GM23248 (cell line): ENCODE results near the gene TRMT44. TPM values are rescaled to one million over a fixed set of nuclear protein-coding genes. Genes with fewer than 3 reads are reported as not detected.
A peak's percentile ranks its signal among the peaks of the same experiment; 100 is the strongest.

ENCODE experiments used
- DNase-seq: peaks from one replicate; pipeline ENCODE4 v3.0.0-alpha.2; 2015
- H2AFZ ChIP-seq: fragments of 200-600 bp; sonication (generic); 2 replicates; pipeline ENCODE4 v1.6.1; 2016; ENCODE audit warnings: antibody characterized with exemption
- H3F3A ChIP-seq: fragments of 200-600 bp; sonication (generic); 2 replicates; pipeline ENCODE4 v1.6.1; 2016; ENCODE audit warnings: mild to moderate bottlenecking, antibody characterized with exemption, mixed run types; ENCODE audit not compliant: insufficient read depth
- H3K27ac ChIP-seq: fragments of 200-600 bp; sonication (generic); 2 replicates; pipeline ENCODE4 v1.5.1; 2016; ENCODE audit warnings: mild to moderate bottlenecking
- H3K27me3 ChIP-seq: fragments of 200-600 bp; sonication (generic); replicated peaks from 2 replicates; pipeline ENCODE4 v1.6.1; 2016; ENCODE audit warnings: mild to moderate bottlenecking; ENCODE audit not compliant: insufficient read depth
- H3K36me3 ChIP-seq: fragments of 200-600 bp; sonication (generic); 2 replicates; pipeline ENCODE4 v1.6.1; 2016; ENCODE audit warnings: low read depth, mild to moderate bottlenecking
- H3K4me1 ChIP-seq: fragments of 200-600 bp; sonication (generic); 2 replicates; pipeline ENCODE4 v1.6.1; 2016; ENCODE audit warnings: mild to moderate bottlenecking; ENCODE audit not compliant: insufficient read depth
- H3K4me2 ChIP-seq: fragments of 200-600 bp; sonication (generic); one replicate; pipeline ENCODE4 v1.6.1; 2016; ENCODE audit warnings: mild to moderate bottlenecking; ENCODE audit not compliant: unreplicated experiment
- H3K4me3 ChIP-seq: fragments of 200-600 bp; sonication (generic); 2 replicates; pipeline ENCODE4 v1.5.1; 2016; ENCODE audit warnings: mild to moderate bottlenecking
- H3K79me2 ChIP-seq: fragments of 200-600 bp; sonication (generic); 2 replicates; pipeline ENCODE4 v1.6.1; 2016; ENCODE audit warnings: mild to moderate bottlenecking; ENCODE audit not compliant: insufficient read depth
- H3K9ac ChIP-seq: fragments of 200-600 bp; sonication (generic); 2 replicates; pipeline ENCODE4 v1.6.1; 2016; ENCODE audit warnings: mild to moderate bottlenecking
- H3K9me2 ChIP-seq: fragments of 200-600 bp; sonication (generic); 2 replicates; pipeline ENCODE4 v1.6.1; 2016; ENCODE audit warnings: mixed run types, mild to moderate bottlenecking, moderate library complexity; ENCODE audit not compliant: insufficient read depth
- H3K9me3 ChIP-seq: fragments of 200-600 bp; sonication (generic); one replicate; pipeline ENCODE4 v1.6.1; 2017; ENCODE audit warnings: low read depth
- H4K20me1 ChIP-seq: fragments of 200-600 bp; sonication (generic); 2 replicates; pipeline ENCODE4 v1.6.0; 2016; ENCODE audit not compliant: insufficient read depth
- EZH2 ChIP-seq: fragments of 200-600 bp; sonication (generic); IDR thresholded peaks from 2 replicates; pipeline ENCODE4 v1.6.1; 2018; ENCODE audit warnings: antibody characterized with exemption, mild to moderate bottlenecking; ENCODE audit not compliant: insufficient read depth, poor library complexity, severe bottlenecking
- EZH2phosphoT487 ChIP-seq: fragments of 200-600 bp; sonication (generic); IDR thresholded peaks from 2 replicates; pipeline ENCODE4 v1.6.1; 2018; ENCODE audit warnings: antibody characterized with exemption, moderate library complexity, mild to moderate bottlenecking, low read depth; ENCODE audit not compliant: insufficient read depth
- WGBS, 2 experiments: methylation state at CpG; one replicate each; pipeline ENCODE4 v1.1.6; 2015 to 2017; ENCODE audit warnings: low lambda C conversion rate in 2 of 2, low coverage in 1 of 2; ENCODE audit errors: missing lambda C conversion rate in 2 of 2; 5-methylcytosine and 5-hydroxymethylcytosine counted together
- in situ Hi-C: fragments of 300-500 bp; cut with MboI; formaldehyde crosslinking; loops from 2 replicates; pipeline ENCODE4 v1.15.0; 2020
- polyA plus RNA-seq: library from polyadenylated mRNA; unstranded; fragments of >200 nt; fragmentation: Nextera tagmentation; extraction: Ambion mirVana; gene quantifications from 2 replicates; pipeline ENCODE4 v1.2.1, GENCODE V29; 2016
- total RNA-seq: library from RNA; depleted of rRNA; stranded (reverse); fragments of >200 nt; shearing (Covaris generic); gene quantifications from 2 replicates; pipeline ENCODE4 v1.2.3, GENCODE V29; 2014

The TRMT44 gene
- total and polyA plus RNA-seq, 2 experiments from 2014 or later = 4.1 to 12.0 TPM

DNA sequence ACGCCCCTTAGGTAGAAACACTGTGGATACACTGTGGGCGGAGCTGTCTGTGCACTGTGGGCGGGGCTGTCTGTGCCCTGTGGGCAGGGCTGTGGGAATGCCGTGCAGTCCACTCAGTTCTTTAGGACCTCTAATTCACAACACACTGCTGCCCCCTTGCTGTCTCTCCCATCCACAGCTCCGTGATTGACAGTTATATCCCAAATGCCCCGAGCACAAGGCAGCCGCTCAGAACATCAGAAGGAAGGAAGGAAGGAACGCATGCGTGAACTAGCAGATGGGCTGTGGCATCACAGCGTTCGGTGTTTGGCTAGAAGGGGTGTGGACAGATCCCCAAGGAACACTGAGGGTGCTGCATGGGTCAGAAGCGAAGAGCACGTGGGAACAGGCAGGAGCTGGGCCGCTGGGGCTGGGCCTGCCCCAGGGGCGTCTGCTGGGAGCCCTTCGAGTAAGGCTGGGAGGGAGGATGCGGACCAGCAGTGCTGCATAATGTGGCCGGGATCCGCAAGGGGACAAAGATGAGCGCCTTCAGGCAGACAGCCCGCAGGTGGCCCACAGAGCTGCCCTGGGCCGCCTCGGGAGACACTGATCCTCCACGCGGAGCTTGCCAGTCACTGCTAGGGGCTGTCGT lies 29.8 kb upstream of the TRMT44 start:
- 62 to 71% methylated on average over 24 to 26 of the region's 26 CpGs for WGBS, 2 experiments
- H3K36me3 ChIP-seq = 0 out of 2 replicates have a peak, but pooled peaks cover 8% of the 10 kb centered on the region
- no peak overlapping the region for H3K9ac ChIP-seq
- in situ Hi-C loops = no loop called here
- no peak overlapping the region for H3K27ac ChIP-seq
- no peaks in the 10 kb centered on the region for H3K27me3 ChIP-seq
- peak; percentile 66 for DNase-seq
- no peak overlapping the region for H3K4me3 ChIP-seq
- H3K4me1 ChIP-seq = peaks cover 6% of the 10 kb centered on the region; the same call in 1 of the 2 replicates
- no peaks in the 10 kb centered on the region for H3K9me3 ChIP-seq
- TF ChIP-seq EZH2phosphoT487 (no peak), EZH2 (no peak)
- no peak overlapping the region for H3K4me2 ChIP-seq
- H4K20me1 ChIP-seq = no peaks in the 10 kb centered on the region
- peaks cover 8% of the 10 kb centered on the region; the same call in 1 of the 2 replicates for H3F3A ChIP-seq
- no peaks in the 10 kb centered on the region for H3K9me2 ChIP-seq
- H2AFZ ChIP-seq = no peak overlapping the region
- H3K79me2 ChIP-seq = 0 out of 2 replicates have a peak, but pooled peaks cover under 1% of the 10 kb centered on the region

DNA sequence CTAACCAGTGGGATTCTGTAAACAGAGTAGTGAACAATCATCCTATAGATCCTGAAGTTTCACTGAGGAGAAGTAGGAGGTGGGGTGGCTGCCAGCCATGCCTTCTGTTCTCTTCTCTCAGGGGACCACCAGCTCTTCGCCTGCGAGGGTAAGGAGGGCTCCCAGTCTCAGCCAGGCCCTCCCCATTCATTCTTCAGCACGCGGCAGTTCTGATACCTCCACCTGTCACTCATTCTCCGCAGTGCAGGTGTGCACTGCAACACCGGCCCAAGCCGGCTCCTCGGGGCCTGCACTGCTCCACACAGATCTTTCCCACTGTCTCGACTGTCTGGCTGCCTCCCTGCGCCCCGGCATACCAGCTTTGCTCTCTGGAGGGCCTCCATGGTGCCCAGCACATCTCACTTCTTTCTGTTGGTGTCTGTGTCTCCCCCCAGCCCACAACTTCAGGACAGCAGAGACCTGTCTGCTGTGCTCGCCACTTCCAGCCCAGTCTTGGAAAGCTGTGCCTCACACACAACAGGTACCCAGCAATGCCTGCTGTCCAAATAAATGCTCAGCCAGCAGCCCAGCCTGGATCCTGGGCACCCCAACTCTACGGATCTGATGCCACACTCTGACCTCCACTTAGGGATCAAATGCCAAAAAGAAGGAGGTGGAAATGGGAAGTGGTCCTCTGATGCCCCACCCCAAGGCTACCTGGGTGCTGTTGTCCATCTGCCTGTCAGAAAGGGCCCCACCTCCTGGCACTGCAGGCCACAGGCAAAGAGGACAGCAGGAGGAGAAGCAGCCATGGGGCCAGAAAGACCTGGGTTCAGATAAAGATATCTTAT lies 29.0 kb upstream of the TRMT44 start:
- Histone ChIP-seq H3K27me3 (no peaks in the 10 kb centered on the region), H3K4me2 (no peak overlapping the region), H3K9ac (no peak overlapping the region), H2AFZ (no peak overlapping the region), H3K4me1 (peaks cover 6% of the 10 kb centered on the region; the same call in 1 of the 2 replicates), H4K20me1 (no peaks in the 10 kb centered on the region), H3K9me2 (no peaks in the 10 kb centered on the region), H3K9me3 (no peaks in the 10 kb centered on the region), H3K36me3 (0 out of 2 replicates have a peak, but pooled peaks cover 4% of the 10 kb centered on the region), H3K79me2 (peaks cover 8% of the 10 kb centered on the region; the same call in 1 of the 2 replicates), H3F3A (peaks cover 8% of the 10 kb centered on the region; the same call in 1 of the 2 replicates), H3K4me3 (no peak overlapping the region), H3K27ac (no peak overlapping the region)
- TF ChIP-seq EZH2phosphoT487 (no peak), EZH2 (no peak)
- WGBS, 2 experiments = 87 to 92% methylated on average over 13 of the region's 13 CpGs
- in situ Hi-C loops = no loop called here
- DNase-seq = no peak

DNA sequence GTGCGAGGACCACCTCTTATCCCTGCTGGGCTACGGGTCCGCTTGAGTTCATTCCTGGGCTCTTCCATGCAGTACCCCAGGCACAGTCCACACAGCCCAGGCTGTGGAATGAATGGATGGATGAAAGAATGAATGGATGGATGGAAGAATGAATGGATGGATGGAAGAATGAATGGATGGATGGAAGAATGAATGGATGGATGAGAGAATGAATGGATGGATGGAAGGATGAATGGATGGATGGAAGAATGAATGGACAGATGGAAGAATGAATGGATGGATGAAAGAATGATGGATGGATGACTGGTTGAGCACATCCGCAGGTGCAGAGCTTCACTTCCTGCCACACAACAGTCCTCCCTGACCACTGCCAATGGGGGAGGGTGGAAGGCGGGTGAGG lies 28.3 kb upstream of the TRMT44 start:
- H3K36me3 ChIP-seq = 0 out of 2 replicates have a peak, but pooled peaks cover 4% of the 10 kb centered on the region
- no peaks in the 10 kb centered on the region for H3K9me3 ChIP-seq
- peaks cover under 1% of the 10 kb centered on the region; the same call in 1 of the 2 replicates for H4K20me1 ChIP-seq
- peaks cover 15% of the 10 kb centered on the region for H3K79me2 ChIP-seq
- no peaks in the 10 kb centered on the region for H3K27me3 ChIP-seq
- no peak overlapping the region for H3K4me2 ChIP-seq
- H3K27ac ChIP-seq = no peak overlapping the region
- in situ Hi-C loops = no loop called here
- no peaks in the 10 kb centered on the region for H3K9me2 ChIP-seq
- WGBS, 2 experiments = 97% methylated on average over 5 of the region's 5 CpGs
- H3K4me1 ChIP-seq = peaks cover 6% of the 10 kb centered on the region; the same call in 1 of the 2 replicates
- DNase-seq = no peak
- H3K4me3 ChIP-seq = no peak overlapping the region
- H3F3A ChIP-seq = peaks cover 8% of the 10 kb centered on the region; the same call in 1 of the 2 replicates
- TF ChIP-seq EZH2 (no peak), EZH2phosphoT487 (no peak)
- no peak overlapping the region for H2AFZ ChIP-seq
- H3K9ac ChIP-seq = no peak overlapping the region

DNA sequence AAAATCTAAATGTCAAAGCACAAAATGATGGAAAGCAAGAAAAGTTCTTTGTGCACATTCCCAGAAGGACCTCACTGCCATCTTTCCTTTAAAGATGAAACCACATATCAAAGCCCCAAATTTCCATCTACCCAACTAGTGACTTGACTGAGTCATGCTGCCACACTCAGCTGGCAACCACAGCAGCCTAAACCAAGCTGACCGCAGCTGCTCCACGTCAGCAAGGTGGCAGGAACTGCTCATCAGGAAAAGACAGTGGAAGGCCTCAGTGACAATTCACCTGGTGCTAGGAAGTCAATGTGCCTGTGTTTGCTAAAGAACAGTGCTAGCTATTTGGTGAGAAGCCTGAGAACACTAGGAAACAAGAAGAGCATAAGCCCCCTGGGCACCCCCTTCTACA lies 26.2 kb upstream of the TRMT44 start:
- H3K4me1 ChIP-seq = peaks cover 7% of the 10 kb centered on the region; the same call in 1 of the 2 replicates
- WGBS, 2 experiments = 97 to 100% methylated on average over 2 of the region's 2 CpGs
- no peaks in the 10 kb centered on the region for H3K9me2 ChIP-seq
- H4K20me1 ChIP-seq = peaks cover 6% of the 10 kb centered on the region; the same call in 1 of the 2 replicates
- no peak overlapping the region for H3K9ac ChIP-seq
- no peak overlapping the region for H2AFZ ChIP-seq
- no peak for TF ChIP-seq EZH2phosphoT487
- no peaks in the 10 kb centered on the region for H3K27me3 ChIP-seq
- peaks cover 32% of the 10 kb centered on the region for H3K79me2 ChIP-seq
- no peak overlapping the region for H3K4me3 ChIP-seq
- H3K36me3 ChIP-seq = 0 out of 2 replicates have a peak, but pooled peaks cover 4% of the 10 kb centered on the region
- in situ Hi-C loops = no loop called here
- H3F3A ChIP-seq = peaks cover 8% of the 10 kb centered on the region; the same call in 1 of the 2 replicates
- no peak overlapping the region for H3K4me2 ChIP-seq
- no peak for DNase-seq
- no peaks in the 10 kb centered on the region for H3K9me3 ChIP-seq
- H3K27ac ChIP-seq = no peak overlapping the region
